ENCODE data around the gene CD274. TPM values are rescaled to one million over a fixed set of nuclear protein-coding genes. Genes with fewer than 3 reads are reported as not detected.
A peak's percentile ranks its signal among the peaks of the same experiment; 100 is the strongest.
"Not testable (repeated sequence)": the region's sequence is repeated elsewhere in the genome, so short reads cannot be mapped to it uniquely, and the experiment has no call there.

The CD274 gene
- total and polyA plus RNA-seq, 2 donors (not counting 3 experiments of a cell fraction or from before 2014, with no cell fraction given) = 25.4 to 26.8 TPM

DNA sequence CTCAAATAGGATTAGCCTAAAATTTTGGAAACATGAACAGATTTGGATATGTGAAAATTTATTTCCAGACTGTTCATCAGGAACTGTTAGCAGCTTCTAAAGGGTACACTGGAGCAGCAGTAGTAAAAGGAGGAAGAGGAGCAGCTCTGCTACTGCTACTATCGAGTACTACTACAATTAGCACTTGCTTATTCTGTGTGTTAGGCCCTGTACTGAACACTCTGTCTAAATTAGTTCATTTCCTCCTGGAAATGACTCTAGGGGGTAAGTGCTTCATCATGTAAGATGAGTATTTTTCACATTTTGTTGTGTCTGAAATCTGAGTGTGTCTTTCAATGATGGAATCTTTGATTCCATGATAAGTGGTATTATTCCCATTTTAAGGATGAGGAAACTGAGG is 9.8 kb downstream of the CD274 start:
- peaks cover 16 to 53% of the 10 kb centered on the region in 2 experiments for H3K36me3 ChIP-seq (ENCODE audit: control insufficient read depth in 2 of 2, extremely low read depth in 1 of 2, insufficient read depth in 2 of 2, low read length in 2 of 2)
- H3K4me3 ChIP-seq (replicated peaks in 1 of 3; ENCODE audit: insufficient read depth in 1 of 3, low read depth in 1 of 3, low read length in 3 of 3) = no peak overlapping the region
- dilution Hi-C loops (cut with MboI; ENCODE audit: extremely low pct_ligation_motif_present, low sequenced_read_pairs) (no loop called here), intact Hi-C loops (cut with micrococcal nuclease) (no loop called here)
- no peaks in the 10 kb centered on the region for H4K20me1 ChIP-seq (replicated peaks; ENCODE audit: control insufficient read depth, extremely low read depth, insufficient read depth, low read length)
- no peaks in the 10 kb centered on the region for H3K9me1 ChIP-seq (replicated peaks; ENCODE audit: control insufficient read depth, extremely low read depth, insufficient read depth, low read length)
- no peak for FAIRE-seq
- H3K27me3 ChIP-seq (ENCODE audit: control insufficient read depth in 2 of 2, insufficient read depth in 2 of 2, low read length in 2 of 2) = no peaks in the 10 kb centered on the region
- no peak overlapping the region for H3K27ac ChIP-seq (ENCODE audit: insufficient read depth, low read depth, low read length)
- no peak overlapping the region for H3K9ac ChIP-seq (replicated peaks; ENCODE audit: extremely low read depth, insufficient read depth, low read length)
- no peak overlapping the region for H2AFZ ChIP-seq (ENCODE audit: low read depth, low read length)
- peak overlapping the region; percentile 27 for H3K4me2 ChIP-seq (ENCODE audit: insufficient read depth, low read length)
- no TSS peak for BruUV-seq (replicated peaks)
- POLR2A ChIA-PET = interaction anchor here (1.8 kb wide), 1 partner anchor 10 kb away, joined by 10 read pairs; the partner anchor contains the start of gene CD274
- TF ChIP-seq FOS (IDR thresholded peaks at IDR 0.05; ENCODE audit: borderline replicate concordance, insufficient read depth, low read length) (no peak), GATA2 (IDR thresholded peaks at IDR 0.05; ENCODE audit: insufficient read depth, insufficient read length, low read depth, low read length) (peak; percentile 76)
- H3K4me1 ChIP-seq (ENCODE audit: control insufficient read depth, extremely low read depth, insufficient read depth, low read length) = peaks cover 34% of the 10 kb centered on the region
- CTCF ChIA-PET = interaction anchor here (1.0 to 2.3 kb wide), 4 partner anchors 10 to 273 kb away, joined by 3 to 11 read pairs (median 7); partner anchors contain the start of gene CD274
- DNase-seq (ENCODE audit: low read depth, low spot score) = no peak
- H3K9me3 ChIP-seq (replicated peaks; ENCODE audit: control insufficient read depth, insufficient read depth, low read length) = no peaks in the 10 kb centered on the region
- peaks cover 38% of the 10 kb centered on the region for H3K79me2 ChIP-seq (ENCODE audit: control insufficient read depth, insufficient read depth, low read length)

DNA sequence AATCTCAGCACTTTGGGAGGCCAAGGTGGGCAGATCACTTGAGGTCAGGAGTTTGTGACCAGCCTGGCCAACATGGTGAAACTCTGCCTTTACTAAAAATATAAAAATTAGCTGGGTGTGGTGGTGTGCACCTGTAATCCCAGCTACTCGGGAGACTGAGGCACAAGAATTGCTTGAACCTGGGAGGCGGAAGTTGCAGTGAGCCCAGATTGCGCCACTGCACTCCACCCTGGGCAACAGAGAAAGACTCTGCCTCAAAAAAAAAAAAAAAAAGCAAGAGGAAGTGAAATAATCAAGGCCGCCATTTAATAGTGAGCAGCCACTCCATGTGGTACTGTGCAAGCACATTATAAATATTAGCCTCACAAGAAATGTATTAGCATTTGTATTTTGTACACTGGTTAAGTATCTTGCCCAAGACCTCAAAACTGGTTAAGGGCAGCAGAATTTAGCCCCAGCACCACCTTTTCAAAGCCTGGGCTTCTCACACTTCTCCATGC is 14.5 kb downstream of the CD274 start:
- H3K9ac ChIP-seq (replicated peaks; ENCODE audit: extremely low read depth, insufficient read depth, low read length); H3K4me2 ChIP-seq (ENCODE audit: insufficient read depth, low read length); H3K4me1 ChIP-seq (ENCODE audit: control insufficient read depth, extremely low read depth, insufficient read depth, low read length); H3K79me2 ChIP-seq (ENCODE audit: control insufficient read depth, insufficient read depth, low read length); H3K9me3 ChIP-seq (replicated peaks; ENCODE audit: control insufficient read depth, insufficient read depth, low read length); dilution Hi-C loops (cut with MboI; ENCODE audit: extremely low pct_ligation_motif_present, low sequenced_read_pairs); POLR2A ChIA-PET; H3K9me1 ChIP-seq (replicated peaks; ENCODE audit: control insufficient read depth, extremely low read depth, insufficient read depth, low read length); H3K27ac ChIP-seq (ENCODE audit: insufficient read depth, low read depth, low read length); DNase-seq (ENCODE audit: low read depth, low spot score); H2AFZ ChIP-seq (ENCODE audit: low read depth, low read length); FAIRE-seq; H4K20me1 ChIP-seq (replicated peaks; ENCODE audit: control insufficient read depth, extremely low read depth, insufficient read depth, low read length); H3K27me3 ChIP-seq (ENCODE audit: control insufficient read depth in 2 of 2, insufficient read depth in 2 of 2, low read length in 2 of 2); H3K4me3 ChIP-seq (replicated peaks in 1 of 3; ENCODE audit: insufficient read depth in 1 of 3, low read depth in 1 of 3, low read length in 3 of 3); BruUV-seq (replicated peaks); intact Hi-C loops (cut with micrococcal nuclease): not testable (repeated sequence)
- peaks cover 22 to 63% of the 10 kb centered on the region in 2 experiments for H3K36me3 ChIP-seq (ENCODE audit: control insufficient read depth in 2 of 2, extremely low read depth in 1 of 2, insufficient read depth in 2 of 2, low read length in 2 of 2)
- CTCF ChIA-PET = interaction anchor here (1.6 to 2.5 kb wide), 2 partner anchors 14 to 125 kb away, joined by 4 to 6 read pairs; partner anchors contain the start of gene CD274

Data from endothelial cell of umbilical vein (primary cell).